Activated T-helper 17 cell treated with anti-CD3 and anti-CD28 coated beads, Interleukin-2, amount 50 U/mL, for 72 hours (primary cell): ENCODE data around the gene ADCY7. TPM values are rescaled to one million over a fixed set of nuclear protein-coding genes. Genes with fewer than 3 reads are reported as not detected.

Experiments
- ATAC-seq: fragments of 150-1000 bp; cut with Tn5 transposase; replicated peaks from 2 replicates; pipeline ENCODE4 v1.10.0; 2021; ENCODE audit warnings: mild to moderate bottlenecking, moderate library complexity
- H3K27ac Mint-ChIP-seq: one replicate; pipeline ENCODE4 v1.8.0; 2022; ENCODE audit warnings: mixed read lengths
- H3K27me3 Mint-ChIP-seq: one replicate; pipeline ENCODE4 v1.8.0; 2022; ENCODE audit warnings: mixed read lengths
- H3K36me3 Mint-ChIP-seq: one replicate; pipeline ENCODE4 v1.8.0; 2022; ENCODE audit warnings: low read depth, mild to moderate bottlenecking, mixed read lengths
- H3K4me1 Mint-ChIP-seq: one replicate; pipeline ENCODE4 v1.8.0; 2022; ENCODE audit warnings: mixed read lengths
- H3K4me3 Mint-ChIP-seq: one replicate; pipeline ENCODE4 v1.8.0; 2022; ENCODE audit warnings: mild to moderate bottlenecking, mixed read lengths
- H3K9me3 Mint-ChIP-seq: one replicate; pipeline ENCODE4 v1.8.0; 2022; ENCODE audit warnings: mixed read lengths
- total RNA-seq, 2 donors: library from RNA; stranded (reverse); gene quantifications; one replicate each; pipeline ENCODE4 v1.2.3, GENCODE V29; 2022

Gene ADCY7
- total RNA-seq, 2 donors from 2014 or later: 156 to 173 TPM

DNA sequence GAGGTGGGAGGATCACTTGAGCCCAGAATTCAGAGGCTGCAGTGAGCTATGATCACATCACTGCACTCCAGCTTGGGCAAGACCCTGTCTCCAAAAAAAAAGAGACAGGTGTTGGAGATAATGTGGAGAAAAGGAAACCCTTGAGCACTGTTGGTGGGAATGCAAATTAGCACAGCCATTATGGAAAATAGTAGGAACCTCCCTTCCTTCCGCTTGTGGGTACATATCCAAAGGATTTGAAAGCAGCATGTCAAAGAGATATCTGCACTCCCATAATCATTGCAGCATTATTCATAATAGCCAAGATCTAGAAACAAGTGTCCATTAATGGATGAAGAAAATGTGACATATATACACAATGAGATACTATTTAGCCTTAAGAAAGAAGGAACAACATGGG, 9.7 kb upstream of the ADCY7 start:
- H3K36me3 Mint-ChIP-seq: no peaks in the 10 kb centered on the region
- no peak overlapping the region for H3K27ac Mint-ChIP-seq
- no peak for ATAC-seq
- no peak overlapping the region for H3K4me3 Mint-ChIP-seq
- no peaks in the 10 kb centered on the region for H3K4me1 Mint-ChIP-seq
- no peaks in the 10 kb centered on the region for H3K9me3 Mint-ChIP-seq
- H3K27me3 Mint-ChIP-seq: no peaks in the 10 kb centered on the region

GRCh38 chr16:50257876-50258275, 8.5 kb upstream of the ADCY7 start:
- no peak for ATAC-seq
- no peaks in the 10 kb centered on the region for H3K27me3 Mint-ChIP-seq
- no peaks in the 10 kb centered on the region for H3K9me3 Mint-ChIP-seq
- H3K36me3 Mint-ChIP-seq: no peaks in the 10 kb centered on the region
- no peak overlapping the region for H3K4me3 Mint-ChIP-seq
- no peak overlapping the region for H3K27ac Mint-ChIP-seq
- no peaks in the 10 kb centered on the region for H3K4me1 Mint-ChIP-seq

- no peak for ATAC-seq
- Mint-ChIP-seq H3K4me3 (no peak overlapping the region), H3K4me1 (peaks cover 11% of the 10 kb centered on the region)
These were observed 6.8 kb upstream of the ADCY7 start for GRCh38 chr16:50259334-50260205.

DNA sequence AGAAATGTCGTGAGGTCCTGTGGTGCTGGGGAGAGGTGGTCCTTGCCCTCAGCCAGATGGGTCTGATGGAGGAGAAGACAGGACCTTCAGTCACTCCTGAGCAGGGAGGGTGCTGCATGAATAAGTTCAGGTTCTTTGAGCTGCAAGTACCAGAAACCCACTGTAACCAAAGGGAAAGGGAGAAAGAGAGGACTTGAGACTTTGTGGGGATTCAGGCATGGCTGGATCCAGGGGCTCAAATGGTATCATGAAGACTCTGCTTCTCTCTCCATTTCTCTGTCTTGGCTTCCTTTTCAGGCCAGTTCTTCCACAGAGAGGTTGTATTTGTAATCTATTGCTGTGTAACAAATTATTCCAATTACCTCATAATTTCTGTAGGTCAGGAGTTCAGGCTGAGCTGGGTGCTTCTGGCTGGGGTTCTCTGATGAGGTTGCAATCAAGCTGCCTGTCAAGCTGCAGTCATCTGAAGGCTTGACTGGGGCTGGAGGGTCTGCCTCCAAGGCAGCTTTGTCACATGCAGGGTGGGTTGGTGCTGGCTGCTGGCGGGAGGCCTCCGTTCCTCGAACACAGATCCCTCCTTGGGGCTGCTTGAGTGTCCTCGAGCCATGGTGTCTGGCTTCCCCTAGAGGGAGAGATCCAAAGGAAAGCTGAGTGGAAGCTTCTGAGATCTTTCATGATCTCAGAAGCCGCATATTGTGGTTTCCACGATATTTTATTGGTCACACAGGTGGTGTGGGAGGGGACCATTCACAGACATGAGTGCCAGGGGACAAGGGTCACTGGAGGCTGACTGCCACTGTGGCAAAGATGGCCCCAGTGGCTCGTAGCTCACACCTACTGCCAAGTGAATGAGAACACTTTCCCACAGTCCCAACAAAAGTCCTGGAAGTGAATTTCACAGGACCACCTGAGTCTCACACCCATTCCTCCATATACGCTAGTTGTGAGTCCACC, 5.9 kb upstream of the ADCY7 start:
- Mint-ChIP-seq H3K27ac (peak overlapping the region; percentile 74), H3K9me3 (no peaks in the 10 kb centered on the region), H3K27me3 (no peaks in the 10 kb centered on the region), H3K4me3 (no peak overlapping the region), H3K4me1 (peaks cover 19% of the 10 kb centered on the region), H3K36me3 (no peaks in the 10 kb centered on the region)
- ATAC-seq: no peak

More at GRCh38 chr16:50259334-50260205, 6.8 kb upstream of the ADCY7 start:
- H3K9me3 Mint-ChIP-seq: no peaks in the 10 kb centered on the region
- no peaks in the 10 kb centered on the region for H3K27me3 Mint-ChIP-seq
- no peak overlapping the region for H3K27ac Mint-ChIP-seq
- no peaks in the 10 kb centered on the region for H3K36me3 Mint-ChIP-seq

DNA sequence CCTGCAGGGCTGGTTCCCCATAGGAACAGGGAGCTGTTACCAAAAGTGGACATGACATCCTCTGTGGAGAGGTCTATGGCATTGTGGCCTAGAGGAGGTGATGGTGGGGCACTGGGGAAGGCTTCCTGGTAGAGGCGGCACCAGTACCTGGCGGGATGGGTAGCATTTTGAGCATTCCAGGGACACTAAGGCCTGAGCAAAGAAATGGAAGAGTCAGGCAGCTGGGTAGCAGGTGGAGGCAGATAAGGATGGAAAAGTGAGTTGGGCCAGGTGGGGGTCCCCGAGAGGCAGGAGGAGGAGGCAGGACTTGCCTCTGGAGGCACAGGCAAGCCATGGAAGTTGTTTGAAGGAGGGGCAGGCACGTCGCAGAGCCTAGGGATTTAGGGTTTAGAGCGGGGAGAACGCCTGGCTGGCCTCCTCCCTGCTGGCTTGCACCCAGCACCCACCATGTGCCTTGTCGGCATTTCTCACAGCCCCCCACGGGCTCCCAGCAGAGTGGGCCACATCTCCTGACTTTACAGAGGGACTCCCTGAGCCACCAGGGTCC, 5.1 kb upstream of the ADCY7 start:
- Mint-ChIP-seq H3K27me3 (no peaks in the 10 kb centered on the region), H3K27ac (no peak overlapping the region), H3K36me3 (no peaks in the 10 kb centered on the region), H3K4me1 (peaks cover 20% of the 10 kb centered on the region), H3K4me3 (no peak overlapping the region), H3K9me3 (no peaks in the 10 kb centered on the region)
- no peak for ATAC-seq

DNA sequence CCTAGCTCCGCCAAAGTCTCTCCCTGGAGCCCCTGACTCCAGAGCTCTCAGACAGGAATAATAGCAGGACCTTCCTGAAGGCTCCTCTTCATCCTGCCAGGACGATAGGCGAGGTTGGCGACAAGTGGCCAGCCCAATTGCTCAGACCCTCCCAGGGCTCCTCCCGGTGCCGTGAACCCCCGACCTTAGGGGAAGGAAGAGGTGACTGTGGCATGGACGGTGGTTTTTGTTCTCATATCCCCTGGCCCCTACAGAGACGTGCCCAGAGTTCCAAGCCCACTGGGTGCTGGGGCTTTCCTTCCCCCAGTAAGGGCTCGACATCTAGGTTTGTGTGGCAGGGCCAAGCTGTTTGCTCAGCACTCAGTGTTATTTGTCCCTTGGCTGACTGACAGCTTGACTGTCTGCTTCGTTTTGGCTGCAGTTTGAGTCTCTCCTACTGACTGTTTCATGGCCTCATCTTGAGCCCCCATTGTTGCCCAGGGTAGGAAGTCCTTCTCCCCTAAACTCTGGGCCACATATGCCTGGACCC, 4.6 kb upstream of the ADCY7 start:
- Mint-ChIP-seq H3K36me3 (peaks cover 5% of the 10 kb centered on the region), H3K4me1 (peaks cover 20% of the 10 kb centered on the region), H3K4me3 (no peak overlapping the region), H3K9me3 (no peaks in the 10 kb centered on the region), H3K27me3 (no peaks in the 10 kb centered on the region), H3K27ac (no peak overlapping the region)
- no peak for ATAC-seq

DNA sequence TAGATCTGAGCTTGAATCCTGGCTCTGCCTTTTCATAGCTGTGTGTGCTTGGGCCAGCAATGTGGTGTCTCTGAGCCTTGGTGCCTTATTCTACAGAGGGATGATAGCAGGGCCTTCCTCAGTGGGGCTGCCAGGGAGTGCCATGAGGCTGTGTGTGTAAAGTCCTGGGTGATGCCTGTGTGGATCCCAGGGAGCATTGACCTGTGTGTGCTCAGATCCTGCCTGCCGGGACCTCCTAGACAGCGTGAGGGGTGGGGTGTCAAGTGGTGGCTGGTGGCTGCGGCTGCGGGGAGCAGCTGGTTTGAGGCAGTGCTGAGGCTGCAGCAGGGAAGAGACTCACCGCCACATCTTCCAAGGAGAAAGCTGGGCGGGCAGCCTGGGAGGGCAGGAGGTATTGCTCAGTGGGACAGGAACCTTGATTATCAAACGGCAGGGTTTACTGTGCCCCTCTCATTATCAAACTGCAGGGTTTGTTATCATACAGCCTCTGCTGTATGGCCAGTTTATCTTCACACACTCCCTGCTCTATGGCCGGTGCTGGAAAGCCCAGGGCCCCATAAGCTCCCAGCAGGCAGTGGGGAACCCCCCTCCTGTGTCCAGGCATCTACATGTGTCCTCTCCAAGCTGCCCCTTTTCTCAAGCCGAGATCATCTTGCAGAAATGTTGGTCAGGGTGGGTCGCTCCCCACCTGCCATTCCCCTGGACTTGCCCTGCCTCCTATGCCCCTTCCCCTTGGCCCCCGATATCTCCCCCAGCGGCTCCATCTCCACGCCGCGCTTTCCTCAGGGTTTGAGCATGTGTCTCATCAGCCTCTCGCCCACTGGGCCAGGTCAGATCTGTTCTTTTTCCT, 3.1 kb upstream of the ADCY7 start:
- Mint-ChIP-seq H3K27ac (peak overlapping the region; percentile 99), H3K4me1 (peaks cover 21% of the 10 kb centered on the region), H3K9me3 (no peaks in the 10 kb centered on the region), H3K36me3 (peaks cover 17% of the 10 kb centered on the region), H3K27me3 (no peaks in the 10 kb centered on the region), H3K4me3 (peak overlapping the region; percentile 96)
- ATAC-seq: no peak

GRCh38 chr16:50263940-50264929, 2.1 kb upstream of the ADCY7 start:
- Mint-ChIP-seq H3K36me3 (peaks cover 17% of the 10 kb centered on the region), H3K27me3 (no peaks in the 10 kb centered on the region), H3K27ac (peak overlapping the region; percentile 99), H3K4me3 (peak overlapping the region; percentile 96), H3K4me1 (peaks cover 27% of the 10 kb centered on the region), H3K9me3 (no peaks in the 10 kb centered on the region)
- ATAC-seq: peak; percentile 69

DNA sequence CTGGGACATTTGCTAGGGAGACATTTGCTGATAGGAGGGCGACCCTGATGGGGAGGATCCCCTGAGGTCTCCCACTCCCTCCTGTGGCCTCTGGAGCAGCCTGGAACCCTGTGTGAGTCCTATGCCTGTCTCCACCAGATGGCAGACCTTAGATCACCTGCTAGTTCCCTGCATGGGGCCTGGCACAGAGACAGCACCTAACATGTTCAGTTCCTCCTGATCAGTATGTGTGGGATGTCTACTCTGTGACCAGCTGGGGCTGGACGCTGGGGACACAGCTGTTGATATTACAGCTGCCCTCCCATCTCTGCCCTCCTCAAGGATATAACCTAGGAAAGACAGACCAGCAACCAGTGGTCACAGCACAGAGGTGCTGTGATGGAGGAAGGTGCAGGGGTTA, 1.1 kb upstream of the ADCY7 start:
- Mint-ChIP-seq H3K27me3 (no peaks in the 10 kb centered on the region), H3K36me3 (peaks cover 17% of the 10 kb centered on the region), H3K27ac (peak overlapping the region; percentile 99), H3K9me3 (no peaks in the 10 kb centered on the region), H3K4me1 (peaks cover 38% of the 10 kb centered on the region), H3K4me3 (peak overlapping the region; percentile 96)
- ATAC-seq: no peak

DNA sequence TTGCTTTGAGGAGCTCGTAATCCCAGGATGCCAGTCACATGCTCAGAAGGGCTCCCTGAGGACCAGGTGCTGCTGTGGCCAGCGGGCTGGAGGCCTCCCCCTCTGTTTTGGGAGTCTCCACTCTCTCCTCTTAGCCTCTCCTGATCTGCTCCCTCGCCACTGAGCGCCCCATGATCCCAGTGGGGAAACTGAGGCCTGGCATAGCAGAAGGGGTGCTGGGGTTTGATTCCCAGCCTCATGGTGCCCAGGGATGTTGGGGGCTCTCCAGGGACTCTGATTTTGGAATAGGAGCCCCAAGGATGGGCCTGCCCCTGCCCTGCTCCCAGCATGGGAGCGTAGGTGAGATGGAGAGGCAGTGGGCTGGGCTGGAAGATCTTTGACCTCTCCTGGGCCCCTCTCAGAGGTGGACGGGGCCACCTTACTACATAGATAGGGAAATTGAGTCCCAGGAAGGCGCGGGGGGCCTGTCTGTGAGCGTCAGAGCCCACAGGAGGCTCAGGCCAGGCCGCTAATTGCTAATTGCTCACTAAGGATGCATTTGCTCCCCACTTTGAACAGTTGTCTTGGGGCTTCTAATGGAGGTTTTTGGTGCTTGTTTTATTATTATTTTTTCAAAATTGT, 525 bp upstream of the ADCY7 start:
- H3K9me3 Mint-ChIP-seq: no peaks in the 10 kb centered on the region
- H3K4me1 Mint-ChIP-seq: peaks cover 42% of the 10 kb centered on the region
- peaks cover 17% of the 10 kb centered on the region for H3K36me3 Mint-ChIP-seq
- ATAC-seq: no peak
- no peaks in the 10 kb centered on the region for H3K27me3 Mint-ChIP-seq
- H3K27ac Mint-ChIP-seq: peak overlapping the region; percentile 99
- peak overlapping the region; percentile 96 for H3K4me3 Mint-ChIP-seq

DNA sequence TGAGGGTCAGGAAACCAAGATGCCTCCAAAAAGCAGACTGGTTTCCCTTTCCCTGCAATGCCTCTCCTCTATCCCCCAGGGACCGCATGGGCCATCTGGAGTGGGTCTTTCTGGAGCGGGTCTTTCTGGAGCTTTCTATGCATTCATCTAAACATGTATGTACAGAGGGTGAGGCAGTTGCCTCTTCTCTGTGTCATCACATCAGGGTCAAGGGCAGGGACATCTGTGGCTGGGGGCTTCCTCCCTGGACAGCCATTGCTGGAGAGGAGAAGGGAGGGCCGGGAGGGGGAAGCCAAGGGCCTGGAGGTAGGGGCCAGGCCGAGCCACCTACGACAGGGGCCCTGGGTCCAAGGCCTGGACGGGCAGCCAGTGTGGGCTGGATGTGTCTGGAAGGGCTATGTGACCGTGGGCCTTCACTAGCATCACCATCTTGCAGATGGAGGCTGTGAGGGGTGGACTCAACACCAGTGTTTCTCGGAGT, 840 bp downstream of the ADCY7 start:
- peaks cover 43% of the 10 kb centered on the region for H3K4me1 Mint-ChIP-seq
- no peaks in the 10 kb centered on the region for H3K27me3 Mint-ChIP-seq
- ATAC-seq: no peak
- peak overlapping the region; percentile 96 for H3K4me3 Mint-ChIP-seq
- peaks cover 22% of the 10 kb centered on the region for H3K36me3 Mint-ChIP-seq
- H3K27ac Mint-ChIP-seq: peak overlapping the region; percentile 99
- H3K9me3 Mint-ChIP-seq: no peaks in the 10 kb centered on the region

DNA sequence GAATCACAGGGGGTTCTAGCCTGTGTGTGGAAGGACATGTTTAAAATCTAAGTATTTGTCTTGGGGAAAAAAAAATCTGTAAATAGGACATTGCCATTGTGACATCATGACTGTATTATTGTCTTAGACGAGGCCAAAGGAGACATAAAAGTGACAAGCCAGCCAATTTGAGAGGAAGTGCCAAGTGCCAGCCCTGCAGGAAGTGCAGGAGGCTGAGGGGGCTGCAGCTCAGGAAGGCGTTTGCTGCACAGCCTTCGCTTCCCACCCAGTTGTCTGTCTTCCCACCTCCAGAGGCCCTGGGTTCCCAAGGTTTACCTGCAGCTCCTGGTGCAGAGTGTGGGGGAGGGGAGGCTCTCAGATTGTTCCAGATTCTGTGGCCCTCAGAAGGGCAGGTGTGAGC, 1.3 kb downstream of the ADCY7 start:
- Mint-ChIP-seq H3K9me3 (no peaks in the 10 kb centered on the region), H3K27me3 (no peaks in the 10 kb centered on the region), H3K4me1 (peaks cover 48% of the 10 kb centered on the region), H3K36me3 (peaks cover 22% of the 10 kb centered on the region), H3K4me3 (peak overlapping the region; percentile 96), H3K27ac (peak overlapping the region; percentile 99)
- no peak for ATAC-seq
